ENCODE measurements around the gene TNS3.

TNS3 gene

DNA sequence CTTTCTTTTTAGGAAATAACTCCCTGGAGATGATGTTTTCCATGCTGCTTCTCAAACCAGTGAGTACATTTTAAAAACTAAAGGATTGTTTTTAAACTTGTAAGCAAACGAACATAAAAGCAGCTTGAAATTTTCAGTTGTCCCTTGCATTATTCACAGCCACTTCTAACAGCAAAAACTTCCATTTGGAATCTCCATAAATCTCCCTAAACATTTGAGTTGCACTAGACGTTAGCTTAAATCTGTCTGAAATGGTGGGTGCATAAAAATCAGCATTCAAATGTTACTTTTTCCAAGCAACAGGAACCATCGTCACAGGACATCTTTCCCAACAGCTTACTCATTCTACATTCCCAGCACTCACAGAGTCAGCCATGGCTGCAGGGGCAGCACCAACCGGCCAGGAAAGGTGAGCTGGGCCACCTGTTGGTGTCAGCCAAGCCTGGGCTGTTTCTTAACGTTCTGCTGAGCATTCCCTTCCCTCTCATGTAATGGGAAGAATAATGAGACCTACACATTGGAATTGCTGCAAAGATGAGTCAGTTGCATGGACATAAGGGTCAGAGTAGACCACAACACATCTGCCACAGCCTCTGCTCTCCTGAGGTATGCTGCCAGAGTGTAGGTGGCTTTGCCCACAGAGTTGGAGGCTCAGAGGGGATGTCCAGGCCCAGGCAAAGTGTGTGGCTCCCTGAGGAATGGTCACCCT, 163.2 kb downstream of the TNS3 start:
- no peak for DNase-seq

DNA sequence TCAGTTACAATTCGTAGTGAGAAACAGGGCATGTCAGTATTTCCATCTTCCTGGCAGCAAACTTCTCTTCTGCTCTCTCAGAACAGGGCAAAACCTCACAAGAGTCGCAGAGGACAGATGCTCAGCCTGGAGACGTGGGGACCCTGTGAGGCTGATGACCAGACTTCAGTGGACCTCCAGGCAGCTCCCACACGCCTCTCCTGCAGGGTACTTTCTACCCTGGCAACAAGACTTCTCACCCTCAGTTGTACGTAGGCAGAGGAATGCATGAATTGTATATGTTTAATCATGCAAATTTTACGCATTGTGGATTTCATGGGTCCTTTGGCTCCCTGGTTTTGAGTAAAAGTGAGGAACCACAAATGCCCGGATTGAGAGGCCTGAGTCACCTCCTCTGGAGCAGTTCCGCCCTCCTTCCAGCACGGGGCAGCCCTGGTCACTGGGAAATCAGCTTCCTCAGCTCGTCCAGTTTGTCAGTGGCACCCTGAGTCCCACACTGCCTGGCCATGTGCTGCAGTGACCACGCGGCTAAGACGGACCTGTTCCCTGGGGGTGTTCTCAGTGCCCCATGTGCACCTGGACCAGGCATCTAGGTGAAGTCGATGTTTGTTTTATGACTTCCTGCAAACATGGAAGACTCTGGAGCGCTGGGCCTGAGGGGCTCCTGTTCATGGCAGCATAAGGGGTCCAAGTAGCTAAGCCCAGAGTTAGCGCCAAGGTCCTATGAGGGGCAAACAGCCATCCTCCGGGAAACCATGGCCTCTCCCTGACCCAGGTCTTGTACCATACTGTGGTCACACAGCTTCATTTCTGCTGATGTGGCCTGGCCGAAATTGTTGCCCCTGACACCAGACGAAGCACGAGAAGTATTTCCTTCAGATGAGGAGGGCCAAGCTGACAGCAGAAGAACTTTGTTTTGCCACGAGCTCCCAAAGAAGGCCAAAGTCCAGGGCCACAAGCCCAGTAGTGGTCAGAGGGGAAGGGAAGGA, 165.1 kb downstream of the TNS3 start:
- no peak for DNase-seq

DNA sequence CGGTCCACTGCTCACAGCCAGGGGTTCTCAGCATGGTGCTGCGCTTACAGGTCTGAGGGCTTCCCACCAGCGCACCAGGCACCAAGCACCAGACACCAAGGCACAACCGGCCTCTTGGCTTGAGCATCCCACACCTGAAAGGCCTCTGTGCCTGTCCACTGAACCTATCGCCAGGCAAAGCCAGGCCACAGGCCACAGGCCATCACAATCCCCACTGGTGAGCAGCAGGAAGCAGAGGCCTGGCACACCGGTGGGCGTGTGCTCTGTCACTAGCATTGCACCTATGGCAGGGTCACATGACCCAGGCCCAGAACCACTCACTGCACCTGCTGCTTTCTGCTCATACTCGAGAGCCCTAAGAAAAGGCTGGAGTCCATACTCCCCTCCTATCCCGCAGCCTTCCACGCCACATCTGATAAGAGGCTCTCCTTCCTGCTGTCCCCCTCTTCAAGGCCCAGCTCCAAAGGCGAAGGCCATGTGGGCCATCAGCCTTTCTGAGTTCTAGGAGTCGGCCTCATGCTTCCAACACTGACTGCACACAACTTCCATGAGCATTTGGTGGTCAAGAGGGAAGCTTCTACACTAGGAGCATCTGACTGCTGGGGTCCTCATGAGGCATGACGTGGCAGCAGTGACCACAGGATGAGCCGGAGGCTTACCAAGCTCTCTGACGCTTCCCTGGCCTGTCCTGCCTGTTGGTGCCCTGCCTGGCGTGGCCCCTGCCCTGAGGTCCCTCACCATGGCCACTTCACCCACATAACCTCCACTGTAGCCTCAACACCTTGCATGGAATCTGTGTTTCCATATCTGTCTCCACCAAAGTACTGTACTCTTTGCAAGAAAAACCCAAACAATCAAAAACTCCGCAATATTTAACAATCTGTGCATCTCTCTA, 166.3 kb downstream of the TNS3 start:
- DNase-seq: no peak

DNA sequence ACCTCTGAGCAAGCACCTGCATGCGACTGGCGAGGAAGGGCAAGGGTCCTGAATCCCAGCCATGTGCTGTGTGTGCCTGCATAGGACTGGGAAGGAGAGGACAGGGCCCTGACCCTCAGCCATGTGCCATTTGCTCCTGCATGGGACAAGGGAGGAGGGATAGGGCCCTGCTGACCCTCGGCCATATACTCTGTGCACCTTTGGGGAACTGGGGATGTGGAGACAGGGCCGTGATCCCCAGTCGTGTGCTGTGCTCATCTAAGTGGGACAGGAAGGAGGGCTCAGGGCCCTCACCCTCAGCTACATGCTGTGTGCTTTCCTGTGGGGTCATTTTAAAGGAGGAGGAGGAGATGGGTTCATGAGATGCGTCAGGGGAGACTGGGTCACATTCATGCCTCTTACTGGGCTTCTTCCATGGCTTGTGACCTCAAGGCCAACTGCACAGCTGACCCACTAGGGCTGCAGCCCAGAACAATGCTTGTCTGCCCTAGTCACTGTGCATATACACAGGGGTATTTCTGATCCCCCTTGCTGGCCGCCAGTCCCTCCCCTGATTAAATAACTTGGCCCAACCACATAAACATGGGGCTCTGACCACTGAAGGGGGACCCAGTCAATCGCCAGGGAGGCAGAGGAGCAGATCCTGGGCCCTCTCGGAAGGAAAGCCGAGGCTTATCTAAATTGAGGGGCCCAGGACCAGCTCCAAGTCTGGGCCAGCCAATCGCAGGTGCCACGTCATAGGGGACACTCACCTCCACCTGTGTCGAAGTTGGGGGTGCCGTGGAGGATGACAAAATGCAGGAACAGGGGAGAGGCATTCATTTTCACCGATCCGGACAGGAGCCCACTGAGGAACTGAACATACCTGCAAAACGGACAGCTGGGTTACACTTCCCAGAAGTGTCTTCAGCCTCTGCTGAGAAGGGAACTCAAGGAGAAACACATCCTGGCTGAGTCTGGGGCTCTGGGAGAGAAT, 167.3 kb downstream of the TNS3 start:
- DNase-seq: no peak

DNA sequence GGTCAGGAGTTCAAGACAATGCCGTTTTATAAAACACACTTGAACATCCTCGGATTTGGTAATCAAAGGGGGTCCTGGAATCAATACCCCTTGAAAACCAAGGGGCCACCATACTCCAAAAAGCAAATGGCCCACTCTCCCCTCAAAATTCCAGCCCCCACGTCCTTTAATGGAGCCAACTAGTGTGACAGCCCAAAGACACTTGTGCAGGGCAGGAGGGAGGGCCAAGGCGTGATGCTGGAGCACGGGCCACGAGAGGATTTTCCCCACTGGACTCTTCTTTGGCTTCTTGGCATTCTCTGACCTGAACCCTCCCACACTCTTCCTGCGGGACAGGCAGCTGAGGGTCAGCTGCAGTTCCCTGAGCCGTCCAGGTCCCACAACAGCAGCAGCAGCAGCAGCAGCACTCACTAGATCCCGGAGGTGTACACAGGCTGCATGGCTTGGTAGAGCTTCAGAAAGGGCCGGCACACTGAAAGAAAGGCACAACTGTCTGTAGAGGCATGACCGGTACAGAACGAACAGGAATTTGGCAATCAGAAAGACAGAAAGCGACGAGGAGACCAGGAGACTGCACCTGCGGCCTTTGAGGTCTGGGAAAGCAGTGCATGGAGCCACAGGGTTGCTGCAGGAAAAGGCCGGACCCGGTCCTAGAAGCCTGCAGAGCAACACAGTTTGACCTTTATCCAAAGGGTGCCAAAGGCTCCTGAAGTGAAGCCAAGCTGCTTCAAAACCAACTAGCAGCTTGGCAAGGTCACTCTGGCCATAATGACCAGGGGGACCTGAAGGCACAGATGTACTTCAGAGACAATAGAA, 168.2 kb downstream of the TNS3 start:
- DNase-seq: no peak

DNA sequence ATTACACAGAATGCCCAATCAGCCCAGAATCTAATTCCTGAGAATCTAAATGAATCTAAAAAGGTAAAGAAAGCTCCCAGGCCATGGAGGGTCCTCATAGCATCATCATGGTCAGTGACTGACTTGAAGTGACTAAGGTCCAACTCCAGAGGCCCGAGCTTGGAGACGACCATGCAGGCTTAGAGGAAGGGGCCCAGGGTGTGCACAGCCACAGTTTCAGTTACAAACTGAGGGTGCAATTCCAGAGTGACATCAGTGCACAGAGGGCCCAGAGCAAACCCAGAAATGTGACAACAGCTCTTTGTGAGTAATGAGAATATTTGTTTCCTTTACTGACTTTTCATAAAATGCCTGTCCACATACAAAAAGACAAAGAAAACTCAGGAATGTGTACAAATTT, 170.0 kb downstream of the TNS3 start:
- no peak for DNase-seq

DNA sequence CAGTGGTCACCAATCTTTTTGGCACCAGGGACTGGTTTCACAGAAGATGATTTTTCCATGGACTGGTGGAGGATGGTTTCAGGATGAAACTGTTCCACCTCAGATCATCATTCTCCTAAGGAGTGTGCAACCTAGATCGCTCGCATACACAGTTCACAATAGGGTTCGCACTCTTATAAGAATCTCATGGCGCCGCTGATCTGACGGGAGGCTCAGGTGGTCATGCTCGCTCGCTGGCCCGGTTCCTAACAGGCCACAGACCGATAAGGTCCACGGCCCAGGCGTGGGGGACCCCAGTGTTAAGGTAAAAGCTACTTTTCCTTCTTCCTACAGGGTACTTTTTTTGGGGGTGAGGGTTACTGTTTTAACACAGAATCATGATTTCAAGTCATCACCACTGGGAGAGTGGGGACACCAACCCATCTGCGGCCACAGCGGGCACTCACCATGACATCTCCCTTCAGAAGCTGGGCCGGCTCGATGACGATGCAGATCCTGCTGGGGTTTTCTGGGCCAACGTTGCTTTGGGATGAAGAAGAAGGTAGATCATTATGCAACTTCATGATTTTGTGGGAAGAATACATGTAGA, 170.5 kb downstream of the TNS3 start:
- no peak for DNase-seq

DNA sequence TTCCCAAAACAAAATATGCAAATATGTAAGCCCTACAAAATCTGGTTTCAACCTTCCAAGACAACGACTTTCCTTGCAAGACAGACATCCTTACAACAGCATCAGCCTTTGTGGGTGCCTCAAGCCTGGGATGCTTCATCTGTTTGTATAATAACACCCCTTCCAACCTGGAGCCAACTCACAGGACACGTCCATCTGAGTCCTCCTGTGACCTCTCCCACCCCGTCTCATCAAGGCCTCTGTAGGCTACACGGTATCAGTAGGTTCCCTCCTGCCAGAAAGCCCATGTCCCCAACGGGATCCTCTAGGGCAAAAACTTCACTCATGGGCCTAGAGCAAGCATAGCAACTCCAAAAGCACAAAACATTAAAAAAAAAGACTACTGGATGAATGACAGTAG, 173.2 kb downstream of the TNS3 start:
- no peak for DNase-seq

DNA sequence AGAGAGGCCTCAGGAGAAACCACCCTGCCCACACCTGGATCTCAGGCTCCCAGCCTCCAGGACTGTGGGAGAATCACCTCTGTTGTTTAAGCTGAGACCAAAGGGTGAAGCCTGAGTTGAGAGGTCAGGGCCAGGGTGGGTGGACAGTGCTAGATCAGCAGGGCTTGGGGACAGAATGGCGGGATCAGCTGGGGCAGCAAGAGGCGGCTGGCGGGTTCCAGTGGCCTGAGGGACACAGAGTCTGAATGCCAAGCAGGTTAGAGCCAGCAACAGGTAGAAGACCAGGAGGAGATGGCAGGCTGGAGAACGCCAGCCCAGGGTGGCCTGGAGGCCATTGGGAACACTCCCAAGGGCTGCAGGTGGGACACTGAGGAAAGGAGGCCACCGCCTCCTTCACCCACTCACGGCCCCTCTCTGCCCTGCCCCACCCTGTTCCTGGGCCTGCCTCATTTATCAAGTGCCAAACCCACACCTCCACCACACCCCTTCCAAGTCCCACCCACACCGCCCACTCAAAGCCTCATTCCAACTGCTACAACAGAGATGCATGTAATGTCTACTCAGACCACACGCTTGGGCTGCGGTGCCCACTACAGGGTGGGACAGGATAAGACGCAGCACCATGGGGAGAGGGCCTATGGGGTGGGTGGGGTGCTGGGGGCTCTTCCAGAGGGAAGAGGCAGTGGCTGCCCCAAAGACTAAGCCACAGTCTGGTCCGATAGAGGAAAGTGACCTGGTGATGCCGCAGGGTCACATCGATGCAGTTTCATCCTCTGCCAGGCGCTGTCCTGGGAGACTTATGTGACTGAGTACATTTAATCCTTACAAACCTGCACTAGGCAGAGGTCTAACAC, 173.9 kb downstream of the TNS3 start:
- DNase-seq: no peak

DNA sequence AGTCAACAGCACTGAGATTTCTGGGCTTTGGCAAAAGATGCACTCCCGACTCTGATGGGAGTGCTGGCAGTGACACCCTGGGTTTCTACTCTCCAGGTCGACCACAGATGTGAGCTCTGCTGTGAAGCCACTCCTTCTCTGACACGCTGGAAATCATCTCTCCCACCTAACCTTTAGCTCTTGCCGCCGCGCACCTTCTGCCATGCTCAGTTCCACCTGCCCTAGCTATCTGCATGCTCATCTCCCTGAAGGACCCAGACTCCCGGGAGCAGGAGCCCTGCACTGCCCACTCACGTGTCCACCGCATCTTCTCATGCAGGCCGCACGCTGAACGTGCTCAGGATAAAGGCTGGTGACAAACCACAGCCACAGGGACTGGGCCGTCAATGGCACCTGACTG, 174.8 kb downstream of the TNS3 start:
- no peak for DNase-seq

DNA sequence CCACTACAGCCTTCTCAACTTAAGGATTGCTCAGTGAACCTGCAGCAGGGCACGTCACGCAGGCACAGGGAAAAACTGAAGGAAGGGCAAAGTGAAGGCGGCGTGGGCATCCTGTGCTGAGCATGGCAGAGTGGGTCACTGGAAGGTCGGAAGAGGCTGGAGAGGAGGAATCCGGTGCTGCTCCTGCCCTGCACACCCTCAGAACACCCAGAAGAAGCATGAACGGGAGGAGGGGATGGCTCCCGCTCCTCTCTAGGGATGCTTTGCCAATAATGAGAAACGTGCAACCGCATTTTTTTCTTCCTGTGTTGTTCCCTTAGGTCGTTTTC, 175.1 kb downstream of the TNS3 start:
- no peak for DNase-seq

DNA sequence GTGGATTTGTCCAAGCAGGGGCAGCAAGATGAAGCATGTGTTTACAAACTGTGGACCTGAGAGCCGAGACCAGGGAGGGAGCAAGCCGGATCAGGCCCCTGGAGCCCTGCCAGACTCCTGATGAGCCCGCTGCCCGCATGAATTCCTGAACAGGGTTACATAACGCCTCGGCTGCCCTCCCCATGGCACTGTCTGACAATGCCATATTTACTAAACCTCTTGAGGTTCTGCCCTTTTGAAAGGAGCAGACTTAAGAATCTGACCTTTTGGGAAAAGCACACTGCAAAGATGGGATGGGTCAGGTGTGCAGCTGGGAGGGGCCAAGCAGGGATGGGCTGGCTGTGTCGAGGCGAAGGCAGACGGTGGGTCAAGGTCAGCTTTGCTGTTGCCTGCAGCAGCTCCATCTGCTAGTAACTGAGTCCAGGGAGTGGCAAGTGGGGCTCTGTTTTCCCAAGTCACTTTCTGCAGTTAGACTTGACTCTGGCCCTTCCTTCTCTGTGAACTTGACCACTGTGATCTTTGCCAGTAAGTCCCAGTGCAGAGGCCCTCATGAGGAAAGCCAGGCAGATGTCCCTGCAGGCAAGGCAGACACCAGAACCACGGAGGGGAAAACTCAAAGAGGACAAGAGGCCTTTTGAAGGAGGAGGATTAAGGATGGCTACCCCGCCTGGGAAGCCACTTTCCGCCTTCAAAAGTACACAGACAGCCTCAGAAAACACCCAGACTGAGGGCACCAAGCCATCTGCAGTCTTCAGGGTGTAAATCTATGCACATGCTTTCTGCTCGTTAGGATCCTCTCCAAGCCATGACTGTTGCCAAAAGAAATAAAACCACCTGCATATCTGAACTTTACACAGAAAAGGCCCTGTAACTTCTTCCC, 175.8 kb downstream of the TNS3 start:
- DNase-seq: peak; percentile 28

DNA sequence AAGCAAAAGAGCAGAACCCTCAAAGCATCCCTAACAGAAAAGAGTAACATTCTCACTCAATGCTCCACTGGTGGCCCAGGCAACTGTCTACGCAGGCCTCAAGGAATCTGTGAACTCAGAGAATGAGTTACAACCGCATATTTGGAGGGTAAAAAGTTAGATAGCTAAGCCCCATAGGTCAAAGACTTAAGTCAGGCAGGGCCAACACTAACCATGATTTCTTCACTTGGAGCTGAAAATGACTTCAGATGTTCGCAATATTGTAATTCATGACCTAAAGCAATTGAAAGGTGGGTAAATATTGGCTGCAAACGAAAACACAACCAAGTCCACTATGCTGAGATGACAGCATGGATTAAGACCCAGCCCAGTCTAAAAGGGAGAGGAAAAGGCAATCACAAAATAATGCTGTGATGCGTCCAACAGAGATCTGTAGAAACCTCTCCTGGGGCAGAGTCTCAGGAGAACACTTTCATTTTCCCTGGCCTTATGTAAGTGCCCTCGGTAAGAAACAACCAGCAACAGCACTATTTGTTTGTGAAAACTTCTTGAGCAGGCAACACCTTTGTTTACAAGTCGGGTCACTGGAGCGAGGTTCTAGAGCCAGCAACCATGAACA, 176.5 kb downstream of the TNS3 start:
- DNase-seq: no peak

DNA sequence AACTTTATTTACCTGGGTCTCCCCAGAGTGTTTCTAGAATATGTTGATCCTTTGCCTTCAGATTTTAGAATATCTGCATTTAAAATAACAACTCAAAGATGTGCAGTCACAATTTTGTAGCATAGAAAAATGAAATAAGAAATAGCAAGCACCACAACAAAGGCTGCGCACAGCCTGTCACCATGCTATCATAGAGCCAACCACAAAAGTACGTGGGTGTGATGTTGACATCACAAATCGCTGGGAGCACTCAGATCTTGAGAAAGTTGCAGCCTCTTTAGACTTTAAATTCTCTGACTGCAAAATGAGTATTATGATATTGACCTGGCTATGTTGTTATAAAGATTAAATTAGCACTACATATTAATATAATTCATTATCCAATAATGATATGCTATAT, 177.9 kb downstream of the TNS3 start:
- no peak for DNase-seq

DNA sequence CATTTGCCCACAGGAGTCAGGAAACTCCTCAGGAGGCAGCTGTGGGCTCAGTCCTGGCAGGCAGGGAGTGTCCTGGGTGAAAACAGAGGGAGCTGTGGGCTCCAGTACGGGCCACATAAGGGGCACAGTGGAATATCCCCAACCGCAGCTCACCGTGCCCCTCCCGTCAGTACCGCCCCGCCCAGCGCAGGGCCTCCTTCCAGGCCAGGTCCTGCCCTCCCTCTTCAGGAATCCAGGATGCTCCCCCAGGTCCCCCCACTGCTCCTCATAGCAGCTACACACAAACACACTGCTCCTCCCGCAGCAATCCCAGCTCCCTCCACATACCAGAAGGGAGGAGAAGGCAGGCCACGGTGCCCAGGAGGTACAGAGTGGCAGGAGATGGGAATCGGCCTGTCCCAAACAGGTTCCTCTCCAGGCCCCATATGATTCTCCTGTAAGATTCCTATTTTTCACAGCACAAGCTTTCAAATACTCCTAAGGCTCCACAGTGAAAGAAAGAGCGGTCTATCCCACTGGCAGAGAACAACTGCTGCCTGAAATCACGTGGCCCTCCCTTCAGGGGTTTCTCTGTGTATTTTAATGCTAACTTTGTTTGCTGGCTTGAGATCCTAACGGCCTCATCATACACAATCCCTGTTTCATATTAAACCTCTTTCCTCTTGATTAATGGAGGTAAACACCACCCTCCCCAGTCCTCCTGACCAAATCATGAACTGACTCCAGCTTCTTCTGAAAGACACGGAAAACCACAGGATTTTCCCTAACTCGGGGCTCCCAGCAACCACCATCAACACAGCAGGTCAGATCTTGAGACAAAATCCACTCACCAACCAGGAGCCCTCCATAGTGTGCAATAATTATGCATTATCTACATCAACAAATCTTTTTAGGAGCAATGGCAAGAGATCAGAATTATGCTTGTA, 178.7 kb downstream of the TNS3 start:
- no peak for DNase-seq

DNA sequence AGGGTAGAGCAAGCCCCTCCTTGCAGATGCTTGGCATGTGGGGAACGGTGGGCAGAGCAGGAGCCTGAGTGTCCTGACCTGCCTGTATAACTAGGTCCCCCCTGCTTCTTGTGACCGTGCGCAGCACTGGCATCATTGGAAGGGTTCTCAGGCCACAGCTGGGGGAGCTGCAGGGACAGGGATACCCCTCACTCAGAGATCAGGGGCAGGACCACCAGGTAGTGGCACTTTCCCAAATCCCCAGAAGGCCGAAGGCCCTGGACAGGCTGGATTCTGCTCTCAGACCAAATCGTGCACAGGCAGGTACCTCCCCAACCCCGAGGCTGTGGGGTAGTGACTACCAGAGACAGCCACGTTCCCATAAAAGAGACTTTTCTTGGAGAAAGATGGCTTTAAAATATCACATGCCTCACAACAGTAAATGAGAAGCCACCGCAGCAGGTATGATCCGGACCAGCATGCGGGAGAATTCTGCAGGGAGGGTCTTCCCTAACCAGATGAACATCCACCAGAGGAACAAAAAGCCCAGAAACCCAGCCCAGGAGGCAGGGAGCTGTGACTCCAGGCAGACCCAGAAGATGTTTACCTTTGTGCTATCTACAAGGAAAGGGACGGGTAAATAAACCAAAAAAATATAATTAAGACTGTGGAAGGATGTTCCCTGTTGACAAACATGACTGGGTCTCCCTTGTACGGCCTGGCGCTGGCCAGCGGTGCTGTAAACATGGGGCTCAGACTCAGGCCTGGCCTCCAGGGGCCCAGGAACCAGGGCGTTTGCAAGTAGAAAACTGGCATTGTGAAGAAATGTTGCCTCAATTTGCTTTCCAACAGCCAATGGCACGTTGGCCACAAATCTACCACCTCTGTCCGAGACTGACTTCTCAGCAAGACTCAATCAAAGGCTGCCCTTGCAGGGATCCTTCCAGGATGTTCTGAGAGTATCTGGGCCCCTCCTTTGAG, 180.0 kb downstream of the TNS3 start:
- DNase-seq: no peak
